ENCODE results near the gene HLA-G.

GRCh38 chr6:29826271-29826670, 1.4 kb upstream of the HLA-G start:
- TF ChIP-seq POLR2AphosphoS5 (IDR thresholded peaks at IDR 0.05) (no peak), CTCF (IDR thresholded peaks at IDR 0.05) (no peak)
